GM03348 (cell line): ENCODE results near the gene CNTD1.
A peak's percentile ranks its signal among the peaks of the same experiment; 100 is the strongest.

Experiments
- DNase-seq: peaks from one replicate; pipeline ENCODE4 v3.0.0; 2012; ENCODE audit warnings: low spot score

The CNTD1 gene

DNA sequence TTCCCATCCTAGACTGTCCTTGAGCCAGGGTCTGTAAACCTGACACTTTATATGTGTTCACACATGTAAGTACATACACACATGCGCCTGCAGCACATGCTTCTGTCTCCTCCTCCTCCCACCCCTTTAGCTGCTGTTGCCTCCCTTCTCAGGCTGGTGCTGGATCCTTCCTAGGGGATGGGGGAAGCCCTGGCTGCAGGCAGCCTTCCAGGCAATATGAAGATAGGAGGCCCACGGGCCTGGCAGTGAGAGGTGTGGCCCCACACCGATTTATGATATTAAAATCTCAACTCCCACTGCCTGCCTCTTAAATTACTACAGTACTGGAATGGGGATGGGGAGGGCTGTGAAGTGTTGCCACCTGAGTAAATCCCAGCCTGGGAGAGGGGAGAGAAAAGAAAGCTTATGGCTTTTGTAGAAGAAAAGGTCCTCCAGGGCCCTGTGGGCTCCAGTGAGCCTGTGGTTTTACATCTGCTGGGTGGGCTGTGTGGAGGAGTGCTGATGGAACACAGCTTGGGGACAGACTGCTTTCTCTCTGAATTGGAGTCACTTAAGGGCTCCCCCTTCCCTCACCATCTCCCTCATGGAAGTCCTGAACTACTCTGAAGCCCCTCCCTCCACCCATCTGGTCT, 19.2 kb upstream of the CNTD1 start:
- no peak for DNase-seq

DNA sequence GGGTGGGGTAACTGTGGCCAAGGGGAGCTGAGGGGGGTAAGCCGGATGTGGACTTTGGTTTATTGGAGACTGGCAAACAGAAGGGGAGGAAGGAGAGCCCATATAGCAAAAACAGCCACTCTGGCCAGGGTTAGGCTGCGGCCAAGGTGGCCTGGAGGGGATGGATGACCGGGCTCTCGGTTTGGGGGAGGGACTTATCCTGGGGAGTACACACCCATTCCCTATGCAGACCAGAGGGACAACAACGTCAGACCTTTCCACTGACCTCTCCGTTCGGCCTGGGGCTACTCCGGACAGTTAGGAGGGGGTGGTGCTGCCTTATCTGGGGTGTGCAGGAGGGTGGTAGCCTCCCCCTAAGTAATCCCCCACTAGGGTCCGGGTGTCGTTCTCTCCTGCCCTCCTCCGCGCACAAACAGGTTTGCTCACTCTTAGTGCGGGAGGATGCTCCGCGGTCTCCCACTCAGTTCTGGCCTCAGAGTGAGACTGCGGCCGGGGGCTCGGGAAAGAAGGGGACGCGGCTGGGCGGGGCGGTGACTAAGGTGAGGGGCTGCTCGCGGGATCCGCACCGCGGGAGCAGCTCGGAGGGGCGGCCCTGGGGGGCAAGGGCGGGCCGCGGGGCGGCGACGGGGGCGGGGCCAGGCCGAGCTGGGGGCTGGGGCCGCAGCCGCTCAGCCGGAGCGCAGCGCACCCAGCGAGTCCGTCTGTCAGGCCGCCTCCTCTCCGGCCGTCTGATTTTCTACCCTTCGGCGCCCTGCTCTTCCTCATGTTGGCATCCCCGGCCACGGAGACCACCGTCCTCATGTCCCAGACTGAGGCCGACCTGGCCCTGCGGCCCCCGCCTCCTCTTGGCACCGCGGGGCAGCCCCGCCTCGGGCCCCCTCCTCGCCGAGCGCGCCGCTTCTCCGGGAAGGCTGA, 18.5 kb upstream of the CNTD1 start, which contains the start of gene WNK4:
TSS of gene WNK4 (plus strand) at position 675 of the 915 bp plus-strand sequence. CDS start at position 764, 89 bp downstream.
- peak; percentile 92 for DNase-seq

DNA sequence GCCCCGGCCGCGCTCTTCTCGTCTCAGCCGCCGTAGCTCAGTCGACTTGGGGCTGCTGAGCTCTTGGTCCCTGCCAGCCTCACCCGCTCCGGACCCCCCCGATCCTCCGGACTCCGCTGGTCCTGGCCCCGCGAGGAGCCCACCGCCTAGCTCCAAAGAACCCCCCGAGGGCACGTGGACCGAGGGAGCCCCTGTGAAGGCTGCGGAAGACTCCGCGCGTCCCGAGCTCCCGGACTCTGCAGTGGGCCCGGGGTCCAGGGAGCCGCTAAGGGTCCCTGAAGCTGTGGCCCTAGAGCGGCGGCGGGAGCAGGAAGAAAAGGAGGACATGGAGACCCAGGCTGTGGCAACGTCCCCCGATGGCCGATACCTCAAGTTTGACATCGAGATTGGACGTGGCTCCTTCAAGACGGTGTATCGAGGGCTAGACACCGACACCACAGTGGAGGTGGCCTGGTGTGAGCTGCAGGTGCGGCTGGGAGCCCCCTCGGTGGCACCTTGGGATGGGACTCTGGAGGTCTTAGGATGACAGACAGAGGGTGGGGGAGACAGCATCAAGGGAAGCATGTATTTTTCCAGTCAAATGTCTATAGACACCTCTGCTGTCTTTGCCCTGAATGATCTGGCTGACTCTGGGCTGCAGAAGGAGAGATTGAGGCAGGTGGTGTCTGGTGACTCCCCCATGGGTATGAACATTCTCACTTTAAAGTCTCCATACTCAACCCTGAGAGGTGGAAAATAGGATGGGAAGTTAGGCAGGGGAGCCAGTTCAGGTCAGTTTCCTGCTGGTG, 17.6 kb upstream of the CNTD1 start:
- peak; percentile 54 for DNase-seq

DNA sequence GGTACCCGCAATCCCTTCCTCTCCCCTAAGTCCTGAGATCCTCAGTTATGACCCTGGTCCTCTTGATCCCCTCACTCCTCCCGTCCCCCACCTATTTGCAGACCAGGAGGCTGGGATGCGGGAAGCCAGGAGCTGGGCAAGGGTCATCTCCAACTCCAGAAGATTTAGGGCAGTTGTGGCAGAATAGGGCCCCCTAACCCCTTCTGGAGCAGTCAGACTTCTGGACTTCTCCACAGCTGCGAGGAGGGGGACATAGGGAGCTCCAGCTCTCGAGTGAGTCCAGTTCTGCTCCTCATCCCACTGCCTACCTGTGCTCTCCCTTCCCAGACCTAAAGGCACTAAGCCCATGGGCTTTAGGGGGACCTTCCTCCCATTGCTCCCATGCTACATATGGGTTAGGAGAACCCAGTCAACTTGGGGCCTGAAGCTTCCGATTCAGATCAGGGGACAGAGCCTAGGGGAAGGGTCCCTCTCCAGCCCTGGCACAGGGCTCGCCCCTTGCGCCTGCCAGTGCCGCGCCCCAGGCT, 17.0 kb upstream of the CNTD1 start:
- no peak for DNase-seq

DNA sequence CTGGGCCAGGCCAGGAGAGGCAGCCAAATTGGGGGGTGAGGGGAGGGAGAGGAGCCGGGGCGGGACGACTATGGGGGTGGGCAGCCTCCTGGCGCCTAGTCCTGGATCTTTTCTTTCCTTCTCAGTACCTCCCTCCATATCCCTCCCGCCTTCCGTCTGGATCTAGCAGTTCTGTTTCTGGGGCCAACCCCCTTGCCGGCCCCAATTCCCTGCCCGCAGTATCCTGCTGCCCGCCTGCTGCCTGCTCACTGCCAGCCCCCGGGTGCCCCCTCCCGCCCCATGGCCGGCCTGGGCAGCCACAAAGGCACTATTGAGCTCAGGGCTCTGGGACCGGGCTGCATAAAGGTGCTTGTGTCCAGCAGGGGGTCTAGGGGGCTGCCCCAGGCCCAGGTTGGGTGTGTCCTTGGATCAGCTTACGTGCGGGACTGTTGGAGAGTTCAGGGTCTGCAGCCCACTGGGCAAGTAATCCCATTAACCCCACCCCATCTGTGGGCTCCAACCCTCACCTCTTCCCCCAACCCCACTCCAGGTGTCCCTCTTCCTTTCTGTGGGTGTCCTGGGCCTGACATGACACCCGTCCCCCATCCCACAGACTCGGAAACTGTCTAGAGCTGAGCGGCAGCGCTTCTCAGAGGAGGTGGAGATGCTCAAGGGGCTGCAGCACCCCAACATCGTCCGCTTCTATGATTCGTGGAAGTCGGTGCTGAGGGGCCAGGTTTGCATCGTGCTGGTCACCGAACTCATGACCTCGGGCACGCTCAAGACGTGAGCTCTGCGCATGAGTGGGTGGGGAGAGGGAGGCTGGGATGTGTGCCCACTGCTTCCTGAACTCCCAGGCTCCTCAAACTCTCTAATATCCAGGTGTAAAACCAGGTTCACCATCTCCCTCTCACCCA, 16.2 kb upstream of the CNTD1 start:
- DNase-seq, result peak; percentile 72

DNA sequence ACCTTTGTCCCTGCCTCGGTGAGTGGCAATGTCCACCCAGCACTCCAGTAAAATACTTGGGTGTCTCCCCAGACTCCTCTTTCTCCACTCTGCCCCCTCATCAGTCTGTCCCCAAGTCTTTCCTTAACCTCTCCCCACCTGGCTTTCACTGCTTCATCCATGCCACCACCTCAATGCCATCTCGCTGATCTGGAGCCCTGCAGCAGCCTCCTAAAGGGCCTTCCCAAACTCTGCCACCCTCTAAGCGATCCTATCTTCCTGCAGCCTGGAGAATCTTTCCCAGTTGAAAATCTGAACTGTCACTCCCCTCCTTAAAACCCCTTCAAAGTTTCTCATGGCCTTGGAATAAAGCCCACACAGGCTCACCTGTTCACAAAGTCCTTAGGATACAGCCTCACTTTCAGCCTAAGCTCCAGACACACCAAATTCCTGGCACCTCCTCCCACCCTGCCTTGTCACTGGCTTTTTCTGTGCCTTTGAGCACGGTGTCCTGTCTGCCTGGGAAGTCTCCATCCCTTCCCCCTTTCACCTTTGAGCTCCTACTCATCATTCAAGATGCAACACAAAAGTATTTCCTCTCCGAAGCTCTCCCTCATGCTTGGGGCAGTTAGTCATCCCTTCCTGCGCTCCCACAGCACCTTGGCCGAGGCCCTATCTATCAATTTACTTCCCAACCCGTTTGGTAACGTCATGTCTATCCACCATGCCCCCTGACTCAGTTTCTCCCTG, 15.4 kb upstream of the CNTD1 start:
- DNase-seq, result peak; percentile 83

DNA sequence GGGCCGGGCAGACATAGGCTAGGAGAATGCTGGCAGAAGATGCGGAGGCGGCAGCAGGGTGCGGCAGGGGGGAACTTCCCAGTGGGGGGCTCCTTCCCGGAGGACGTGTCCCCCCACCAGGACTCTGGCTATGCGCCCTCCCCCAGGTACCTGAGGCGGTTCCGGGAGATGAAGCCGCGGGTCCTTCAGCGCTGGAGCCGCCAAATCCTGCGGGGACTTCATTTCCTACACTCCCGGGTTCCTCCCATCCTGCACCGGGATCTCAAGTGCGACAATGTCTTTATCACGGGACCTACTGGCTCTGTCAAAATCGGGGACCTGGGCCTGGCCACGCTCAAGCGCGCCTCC, 14.9 kb upstream of the CNTD1 start:
- DNase-seq, result no peak

DNA sequence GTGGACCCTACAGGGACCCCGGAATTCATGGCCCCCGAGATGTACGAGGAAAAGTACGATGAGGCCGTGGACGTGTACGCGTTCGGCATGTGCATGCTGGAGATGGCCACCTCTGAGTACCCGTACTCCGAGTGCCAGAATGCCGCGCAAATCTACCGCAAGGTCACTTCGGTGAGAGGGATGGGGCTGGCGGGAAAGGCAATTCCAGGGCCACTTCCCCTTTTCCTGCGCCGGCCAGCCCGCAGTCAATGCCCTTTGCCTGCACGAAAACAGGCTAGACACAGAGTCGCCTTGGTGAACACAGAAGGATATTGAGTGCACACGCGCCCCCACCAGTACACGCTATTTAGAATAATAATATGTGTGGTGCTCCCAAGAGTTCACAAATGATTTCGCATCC, 14.3 kb upstream of the CNTD1 start:
- DNase-seq, result no peak

DNA sequence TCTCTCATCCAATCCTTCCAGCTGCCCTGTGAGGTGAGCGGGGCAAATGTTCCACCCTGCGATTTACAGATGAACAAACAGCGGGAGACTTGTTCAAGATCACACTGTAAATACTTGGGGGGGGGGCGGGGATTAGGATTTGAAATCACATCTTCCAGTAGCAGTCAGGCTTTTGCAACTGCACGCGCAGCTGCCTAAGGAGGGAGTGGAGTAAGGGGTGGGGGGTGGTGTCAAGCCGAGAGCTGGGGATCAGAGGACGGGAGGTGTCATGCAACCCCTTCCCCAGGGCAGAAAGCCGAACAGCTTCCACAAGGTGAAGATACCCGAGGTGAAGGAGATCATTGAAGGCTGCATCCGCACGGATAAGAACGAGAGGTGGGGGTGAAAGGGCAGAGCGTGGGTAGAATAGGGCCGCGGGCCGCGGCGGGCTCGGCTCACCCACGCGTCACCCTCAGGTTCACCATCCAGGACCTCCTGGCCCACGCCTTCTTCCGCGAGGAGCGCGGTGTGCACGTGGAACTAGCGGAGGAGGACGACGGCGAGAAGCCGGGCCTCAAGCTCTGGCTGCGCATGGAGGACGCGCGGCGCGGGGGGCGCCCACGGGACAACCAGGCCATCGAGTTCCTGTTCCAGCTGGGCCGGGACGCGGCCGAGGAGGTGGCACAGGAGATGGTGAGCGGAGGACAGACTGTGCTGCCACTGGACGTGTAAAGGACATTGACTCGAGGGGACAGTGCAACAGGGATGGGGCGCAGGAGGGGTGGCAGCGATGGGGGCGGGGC, 13.7 kb upstream of the CNTD1 start:
- no peak for DNase-seq

DNA sequence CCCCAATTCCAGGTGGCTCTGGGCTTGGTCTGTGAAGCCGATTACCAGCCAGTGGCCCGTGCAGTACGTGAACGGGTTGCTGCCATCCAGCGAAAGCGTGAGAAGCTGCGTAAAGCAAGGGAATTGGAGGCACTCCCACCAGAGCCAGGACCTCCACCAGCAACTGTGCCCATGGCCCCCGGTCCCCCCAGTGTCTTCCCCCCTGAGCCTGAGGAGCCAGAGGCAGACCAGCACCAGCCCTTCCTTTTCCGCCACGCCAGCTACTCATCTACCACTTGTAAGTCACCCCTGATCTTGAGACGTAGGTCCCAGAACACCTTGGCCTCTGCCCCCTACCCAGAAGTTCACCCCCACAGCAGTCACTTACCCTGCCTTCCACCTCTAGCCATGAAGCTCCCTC, 11.4 kb upstream of the CNTD1 start:
- DNase-seq, result no peak

DNA sequence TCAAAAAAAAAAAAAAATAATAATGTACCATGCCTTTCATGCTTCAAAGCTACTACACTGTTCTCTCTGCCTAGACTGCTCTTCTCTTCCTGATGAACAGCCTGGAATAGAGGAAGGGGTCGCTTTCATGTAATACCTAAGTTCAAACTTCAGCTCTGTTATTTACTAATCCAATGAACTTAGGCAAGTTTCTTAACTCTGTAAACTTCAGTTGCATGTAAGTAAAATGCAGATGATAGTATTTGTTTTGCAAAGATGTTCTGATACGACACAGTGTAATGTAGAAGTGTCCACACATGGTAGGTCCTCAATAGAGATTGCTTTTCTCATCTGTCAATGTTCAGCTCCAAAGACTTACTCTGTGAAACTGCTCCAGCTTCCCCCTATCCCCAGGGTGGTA, 6.7 kb upstream of the CNTD1 start:
- DNase-seq, result no peak

DNA sequence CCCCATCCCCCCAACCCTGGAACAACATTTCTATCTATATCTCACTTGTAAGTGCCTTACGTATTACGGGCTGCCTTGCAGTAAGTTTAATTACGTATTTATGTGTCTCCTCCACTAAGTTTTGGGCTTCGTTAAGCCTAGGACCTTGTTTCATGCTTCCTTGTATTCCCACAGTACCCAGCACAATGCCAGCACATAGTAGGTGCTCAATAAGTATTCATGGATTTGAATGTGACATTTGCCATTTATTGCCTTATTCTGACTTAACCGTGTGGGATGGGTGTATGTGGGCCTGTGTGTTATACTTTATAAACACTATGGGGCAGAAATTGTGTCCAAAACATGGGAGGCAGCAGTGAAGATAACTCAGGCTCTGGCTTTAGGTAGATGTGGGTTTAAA, 6.1 kb upstream of the CNTD1 start:
- no peak for DNase-seq

DNA sequence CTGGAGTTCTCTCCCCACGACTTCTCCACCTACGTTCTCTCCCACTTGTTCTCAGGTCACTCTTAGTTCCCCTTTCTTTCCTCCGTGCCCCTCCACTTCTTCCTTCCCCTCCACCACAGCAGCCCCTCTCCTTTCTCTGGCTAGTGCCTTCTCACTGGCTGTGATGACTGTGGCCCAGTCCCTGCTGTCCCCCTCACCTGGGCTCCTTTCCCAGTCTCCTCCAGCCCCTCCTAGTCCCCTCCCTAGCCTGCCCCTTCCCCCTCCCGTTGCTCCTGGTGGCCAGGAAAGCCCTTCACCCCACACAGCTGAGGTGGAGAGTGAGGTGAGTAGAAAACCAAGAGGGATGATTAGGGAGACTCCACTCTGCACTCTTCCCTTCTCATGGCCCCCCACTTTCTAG, 3.6 kb upstream of the CNTD1 start:
- DNase-seq, result no peak

DNA sequence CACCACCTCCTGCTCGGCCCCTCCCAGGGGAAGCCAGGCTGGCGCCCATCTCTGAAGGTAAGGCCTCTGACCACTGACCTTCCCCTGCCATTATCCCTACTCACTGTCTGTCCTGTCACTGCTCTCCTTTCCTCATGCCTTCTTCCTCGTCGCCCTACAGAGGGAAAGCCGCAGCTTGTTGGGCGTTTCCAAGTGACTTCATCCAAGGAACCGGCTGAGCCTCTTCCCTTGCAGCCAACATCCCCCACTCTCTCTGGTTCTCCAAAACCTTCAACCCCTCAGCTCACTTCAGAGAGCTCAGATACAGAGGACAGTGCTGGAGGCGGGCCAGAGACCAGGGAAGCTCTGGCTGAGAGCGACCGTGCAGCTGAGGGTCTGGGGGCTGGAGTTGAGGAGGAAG, 3.2 kb upstream of the CNTD1 start:
- no peak for DNase-seq

DNA sequence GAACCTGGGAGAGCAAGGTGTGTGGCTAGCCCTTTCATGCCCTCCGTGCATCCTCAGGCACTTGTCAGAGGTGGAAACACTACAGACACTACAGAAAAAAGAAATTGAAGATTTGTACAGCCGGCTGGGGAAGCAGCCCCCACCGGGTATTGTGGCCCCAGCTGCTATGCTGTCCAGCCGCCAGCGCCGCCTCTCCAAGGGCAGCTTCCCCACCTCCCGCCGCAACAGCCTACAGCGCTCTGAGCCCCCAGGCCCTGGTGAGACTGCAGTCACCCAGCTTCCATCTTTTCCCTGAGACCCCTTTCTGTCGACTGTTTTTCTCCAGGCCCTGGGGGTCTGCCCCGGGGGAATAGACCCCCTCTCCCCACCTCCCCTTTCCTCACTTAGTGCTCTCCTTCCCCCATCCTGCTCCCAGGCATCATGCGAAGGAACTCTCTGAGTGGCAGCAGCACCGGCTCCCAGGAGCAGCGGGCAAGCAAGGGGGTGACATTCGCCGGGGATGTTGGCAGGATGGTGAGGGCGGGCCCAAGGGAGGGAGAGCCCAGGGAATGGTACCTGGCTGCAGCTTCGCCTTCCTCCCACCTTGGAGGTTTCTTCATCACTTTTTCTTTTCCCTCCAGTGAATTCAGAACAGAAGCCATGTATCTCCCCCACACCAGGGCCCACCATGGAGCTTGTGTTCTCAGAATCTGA, 2.4 kb upstream of the CNTD1 start:
- no peak for DNase-seq

DNA sequence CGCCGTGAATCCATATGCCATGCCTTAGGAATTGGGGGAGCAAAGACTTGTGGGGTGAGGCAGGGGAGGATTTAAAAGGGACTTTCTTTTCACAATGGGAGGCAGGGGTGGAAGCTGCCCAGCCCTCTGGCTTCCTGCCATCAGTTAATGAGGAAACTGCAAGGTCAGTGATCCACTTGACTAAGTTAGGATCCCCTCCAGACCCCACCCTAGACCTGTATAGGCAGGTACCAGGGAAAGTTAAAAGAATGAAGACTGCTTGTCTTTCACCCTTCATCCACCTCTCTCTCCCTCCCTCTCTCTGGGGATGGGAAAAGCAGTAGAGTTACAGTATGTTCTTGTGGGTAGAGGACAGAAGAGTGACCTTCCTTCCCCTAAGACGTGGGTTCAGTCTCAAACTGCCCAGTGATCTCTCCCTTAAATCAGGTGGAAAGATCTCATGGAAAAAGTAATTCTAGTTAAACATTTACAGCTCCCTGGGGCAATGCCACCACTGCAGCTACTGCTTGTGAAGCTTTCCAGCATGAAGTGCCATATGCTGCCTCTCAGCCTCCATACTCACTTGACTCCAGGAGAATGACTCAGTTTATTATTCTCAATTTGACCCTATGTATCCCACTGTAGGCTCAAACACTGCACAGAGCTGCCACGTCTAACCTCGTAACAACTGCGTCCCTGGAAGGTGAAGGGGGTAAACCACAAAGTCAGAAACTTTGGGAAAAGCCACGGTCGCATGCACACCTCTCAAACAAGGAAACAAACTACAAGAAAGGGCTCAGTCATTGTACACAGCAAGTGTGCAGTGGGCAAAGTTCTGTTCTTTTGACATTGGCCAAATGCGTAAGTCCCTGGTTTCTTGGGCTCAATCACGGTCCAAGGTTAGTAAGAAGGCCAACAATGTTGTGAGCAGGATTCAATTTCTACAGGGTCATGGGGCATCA, 1.3 kb upstream of the CNTD1 start:
- DNase-seq, result no peak

DNA sequence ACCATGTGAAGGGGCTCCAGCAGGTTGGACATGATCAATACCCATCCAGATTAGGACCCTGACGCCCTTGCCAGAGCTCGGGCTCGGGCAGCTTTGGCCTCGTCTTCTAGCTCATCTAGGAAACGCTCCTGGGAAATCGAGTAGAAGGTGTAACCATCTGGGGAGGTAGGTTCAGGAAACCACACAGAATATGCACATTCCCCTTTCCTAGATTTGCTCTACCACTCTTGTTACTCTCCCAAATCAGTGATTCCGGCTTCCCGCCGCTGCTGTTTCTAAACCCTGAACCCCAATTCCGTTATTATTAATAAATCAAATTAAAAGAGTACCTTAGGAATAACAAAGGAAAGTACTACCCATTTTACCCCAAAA, 664 bp upstream of the CNTD1 start:
- no peak for DNase-seq
